Adrenal gland (tissue), 5 donors: Measurements from ENCODE around the gene NCK2.

ENCODE experiments used
- CTCF ChIP-seq, 6 experiments: fragments of 450-650 bp in 4 of 6; fragments of 200-600 bp in 2 of 6; sonication (generic) in 1 of 6; IDR thresholded peaks; 1 replicate in 5 of 6; 2 replicates in 1 of 6; pipeline versions ENCODE4 v1.5.1 to v1.8.0; 2016 to 2021; ENCODE audit warnings: antibody characterized with exemption in 6 of 6, mild to moderate bottlenecking in 2 of 6, moderate library complexity in 1 of 6
- POLR2A ChIP-seq, 2 donors: fragments of 450-650 bp; IDR thresholded peaks; one replicate each; pipeline ENCODE4 v1.6.1; 2017; ENCODE audit warnings: antibody characterized with exemption in 2 of 2, mild to moderate bottlenecking in 2 of 2, moderate library complexity in 1 of 2
- donor health status: DM: no; HTN: no; CAD: no.

GRCh38 chr2:105761931-105762515 lies 17.3 kb downstream of the NCK2 start:
- TF ChIP-seq CTCF (IDR thresholded peaks at IDR 0.05) (no peak), POLR2A (IDR thresholded peaks at IDR 0.05) (no peak)
